Gastroesophageal sphincter (tissue), 4 donors: ENCODE measurements around the gene DAZAP2. TPM values are rescaled to one million over a fixed set of nuclear protein-coding genes. Genes with fewer than 3 reads are reported as not detected.
"Not testable (repeated sequence)": the region's sequence is repeated elsewhere in the genome, so short reads cannot be mapped to it uniquely, and the experiment has no call there.

Experiments used
- ATAC-seq: fragments of 150-250 bp; one replicate; pipeline ENCODE4 v1.9.1; 2016; ENCODE audit warnings: mild to moderate bottlenecking, moderate library complexity
- H3K27ac ChIP-seq, 4 donors: fragments of 200-600 bp; sonication (generic) in 3 of 4; 1 replicate in 3 of 4; 2 replicates in 1 of 4; pipeline ENCODE4 v1.5.1; 2016 to 2019
- H3K27me3 ChIP-seq: fragments of 200-600 bp; sonication (generic); one replicate; pipeline ENCODE4 v1.5.1; 2019
- H3K36me3 ChIP-seq, 2 donors: fragments of 200-600 bp; sonication (generic); one replicate each; pipeline ENCODE4 v1.5.1; 2019; ENCODE audit warnings: control low read depth in 1 of 2
- H3K4me1 ChIP-seq, 3 donors: fragments of 200-600 bp; sonication (generic); 1 replicate in 2 of 3; 2 replicates in 1 of 3; pipeline ENCODE4 v1.5.1; 2016 to 2019; ENCODE audit warnings: control low read depth in 2 of 3
- H3K4me3 ChIP-seq, 2 donors: fragments of 200-600 bp; sonication (generic); one replicate each; pipeline ENCODE4 v1.5.1; 2019; ENCODE audit warnings: mild to moderate bottlenecking in 1 of 2, moderate library complexity in 1 of 2
- H3K9me3 ChIP-seq, 3 donors: fragments of 200-600 bp; sonication (generic); one replicate each; pipeline ENCODE4 v1.5.1; 2017 to 2019; ENCODE audit warnings: control low read depth in 2 of 3
- CTCF ChIP-seq, 4 experiments: fragments of 200-600 bp in 2 of 4; fragments of 450-650 bp in 2 of 4; sonication (generic) in 1 of 4; IDR thresholded peaks; one replicate each; pipeline ENCODE4 v1.5.1; 2017 to 2019; ENCODE audit warnings: antibody characterized with exemption in 4 of 4, mild to moderate bottlenecking in 2 of 4, moderate library complexity in 2 of 4
- EP300 ChIP-seq: sonication (generic); formaldehyde crosslinking; IDR thresholded peaks from one replicate; pipeline ENCODE4 v1.6.1; 2017; ENCODE audit warnings: antibody characterized with exemption, mild to moderate bottlenecking
- POLR2A ChIP-seq, 2 donors: fragments of 450-650 bp; IDR thresholded peaks; one replicate each; pipeline ENCODE4 v1.6.1; 2017; ENCODE audit warnings: antibody characterized with exemption in 2 of 2, mild to moderate bottlenecking in 2 of 2, moderate library complexity in 1 of 2
- POLR2AphosphoS5 ChIP-seq: sonication (generic); formaldehyde crosslinking; IDR thresholded peaks from one replicate; pipeline ENCODE4 v1.6.1; 2017; ENCODE audit warnings: antibody characterized with exemption
- WGBS, 2 donors: methylation state at CpG; one replicate each; pipeline ENCODE4 v1.1.5; 2018; ENCODE audit warnings: low coverage in 1 of 2; 5-methylcytosine and 5-hydroxymethylcytosine counted together
- total RNA-seq, 4 donors: library from RNA; depleted of rRNA; stranded (reverse); fragments of >200 nt; gene quantifications; one replicate each; pipeline ENCODE4 v1.1.0, GENCODE V29; 2016

Gene DAZAP2
- total RNA-seq, 4 donors from 2014 or later = 261 to 337 (median 311) TPM

GRCh38 chr12:51216642-51217041 lies 22.0 kb upstream of the DAZAP2 start:
- WGBS, 2 donors = 12 to 31% methylated on average over 3 to 7 of the region's 7 CpGs
- H3K36me3 ChIP-seq = peaks cover 0 to 18% of the 10 kb centered on the region in 2 donors
- no peaks in the 10 kb centered on the region for H3K27me3 ChIP-seq
- H3K9me3 ChIP-seq = no peaks in the 10 kb centered on the region
- ATAC-seq = no peak
- no peak for TF ChIP-seq POLR2AphosphoS5
- peaks cover 0 to 29% (median 3%) of the 10 kb centered on the region in 3 donors for H3K4me1 ChIP-seq
- peak overlapping the region; percentile 96 to 99 for H3K4me3 ChIP-seq
- H3K27ac ChIP-seq = peak overlapping the region; percentile 94 to 100 (median 98)

- Histone ChIP-seq H3K9me3 (no peaks in the 10 kb centered on the region), H3K27me3 (no peaks in the 10 kb centered on the region), H3K4me3 (peak overlapping the region; percentile 96 to 99), H3K36me3 (peaks cover 0 to 18% of the 10 kb centered on the region in 2 donors), H3K4me1 (peaks cover 0 to 29% (median 3%) of the 10 kb centered on the region in 3 donors), H3K27ac (peak overlapping the region; percentile 94 to 100 (median 98))
- peak; percentile 71 for ATAC-seq
- WGBS, 2 donors = 3% methylated on average over 12 of the region's 81 CpGs; no CpG with 5 or more reads in 1 of the 2 donors
- TF ChIP-seq POLR2A (IDR thresholded peaks at IDR 0.05) (peak; percentile 26 to 34), POLR2AphosphoS5 (no peak), CTCF (IDR thresholded peaks at IDR 0.05) (peak in 3 of 4 experiments; percentile 37 to 52 (median 46))
Measured at GRCh38 chr12:51217133-51217967, 21.3 kb upstream of the DAZAP2 start.

DNA sequence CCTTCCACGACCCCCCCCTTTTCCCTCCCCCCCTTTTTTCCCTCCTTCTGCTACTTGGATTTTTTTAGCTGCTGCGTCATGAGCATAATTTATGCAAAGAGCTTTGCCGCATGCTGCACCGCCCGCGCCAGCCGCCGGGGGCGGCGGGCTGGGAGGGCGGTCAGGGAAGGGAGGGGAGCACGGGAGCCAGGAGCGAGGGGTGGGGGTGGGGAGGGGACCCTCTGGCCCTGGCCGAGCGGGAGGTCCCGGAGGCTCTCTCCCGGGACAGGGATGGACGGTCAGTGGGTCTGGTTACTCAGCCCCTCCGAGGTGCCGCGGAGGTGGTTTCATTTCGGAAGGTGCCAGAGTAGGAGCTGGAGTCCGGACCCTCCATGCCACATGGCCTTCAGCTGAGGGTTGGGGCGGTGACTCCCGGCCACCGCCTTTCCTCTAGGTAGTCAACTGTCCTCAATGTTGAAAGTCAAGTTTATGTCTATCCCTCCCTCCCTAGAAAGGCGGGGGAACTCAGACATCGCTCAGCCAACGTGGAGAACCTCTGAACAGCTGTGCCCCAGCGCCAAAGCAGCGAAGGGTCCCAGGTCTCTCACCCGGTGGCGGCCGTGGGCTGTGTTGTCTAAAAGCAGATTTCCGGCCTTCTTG lies 20.5 kb upstream of the DAZAP2 start, which contains the start of gene POU6F1:
TSS of gene POU6F1 (minus strand) at position 95 of the 639 bp plus-strand sequence. CDS start 11,226 bp downstream, outside the sequence.
- 0% methylated on average over 1 of the region's 35 CpGs for WGBS, 2 donors
- H3K27ac ChIP-seq = peak within 1 kb of the TSS; percentile 94 to 100 (median 98)
- no peaks in the 10 kb centered on the region for H3K9me3 ChIP-seq
- peaks cover 0 to 29% (median 3%) of the 10 kb centered on the region in 3 donors for H3K4me1 ChIP-seq
- peak within 1 kb of the TSS; percentile 96 to 99 for H3K4me3 ChIP-seq
- H3K27me3 ChIP-seq = no peaks in the 10 kb centered on the region
- TF ChIP-seq POLR2AphosphoS5 (peak; percentile 66), CTCF (IDR thresholded peaks at IDR 0.05) (peak; percentile 55 to 69 (median 66)), EP300 (no peak), POLR2A (IDR thresholded peaks at IDR 0.05) (peak in 1 of 2 donors; percentile 40)
- peaks cover 0 to 18% of the 10 kb centered on the region in 2 donors for H3K36me3 ChIP-seq
- peak; percentile 92 for ATAC-seq

- H3K9me3 ChIP-seq = no peaks in the 10 kb centered on the region
- peaks cover 0 to 29% (median 3%) of the 10 kb centered on the region in 3 donors for H3K4me1 ChIP-seq
- H3K27ac ChIP-seq = peak overlapping the region; percentile 94 to 100 (median 98)
- no peaks in the 10 kb centered on the region for H3K27me3 ChIP-seq
- H3K4me3 ChIP-seq = peak overlapping the region; percentile 96 to 99
- no peak for ATAC-seq
- peaks cover 0 to 14% of the 10 kb centered on the region in 2 donors for H3K36me3 ChIP-seq
- WGBS, 2 donors = 47 to 80% methylated on average over 1 to 10 of the region's 10 CpGs
- no peak for TF ChIP-seq CTCF (IDR thresholded peaks at IDR 0.05)
- TF ChIP-seq POLR2AphosphoS5 = no peak
- no peak for TF ChIP-seq POLR2A (IDR thresholded peaks at IDR 0.05)
- no peak for TF ChIP-seq EP300
Measured at GRCh38 chr12:51218607-51219161, 19.9 kb upstream of the DAZAP2 start.

GRCh38 chr12:51219322-51219721 lies 19.3 kb upstream of the DAZAP2 start:
- no peaks in the 10 kb centered on the region for H3K27me3 ChIP-seq
- H3K9me3 ChIP-seq = no peaks in the 10 kb centered on the region
- H3K36me3 ChIP-seq = peaks cover 0 to 11% of the 10 kb centered on the region in 2 donors
- ATAC-seq = no peak
- H3K27ac ChIP-seq = peak overlapping the region in 3 of 4 donors; percentile 94 to 100 (median 99)
- H3K4me1 ChIP-seq = peaks cover 0 to 29% (median 3%) of the 10 kb centered on the region in 3 donors
- no peak for TF ChIP-seq POLR2A (IDR thresholded peaks at IDR 0.05)
- H3K4me3 ChIP-seq = no peak overlapping the region
- WGBS, 2 donors = 70 to 80% methylated on average over 5 of the region's 5 CpGs

DNA sequence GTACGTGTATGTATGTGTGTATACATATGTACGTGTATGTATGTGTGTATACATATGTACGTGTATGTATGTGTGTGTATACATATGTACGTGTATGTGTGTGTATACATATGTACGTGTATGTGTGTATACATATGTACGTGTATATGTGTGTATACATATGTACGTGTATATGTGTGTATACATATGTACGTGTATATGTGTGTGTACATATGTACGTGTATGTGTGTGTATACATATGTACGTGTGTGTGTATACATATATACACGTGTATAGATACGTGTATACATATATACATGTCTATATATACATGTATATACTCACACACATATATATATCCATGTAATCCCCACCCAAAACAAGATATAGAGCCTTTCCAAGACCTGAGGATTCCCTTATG lies 18.8 kb upstream of the DAZAP2 start:
- not testable (repeated sequence) for ATAC-seq, H3K9me3 ChIP-seq, H3K27me3 ChIP-seq, H3K27ac ChIP-seq, H3K4me3 ChIP-seq
- Histone ChIP-seq H3K36me3 (peaks cover 0 to 11% of the 10 kb centered on the region in 2 donors), H3K4me1 (peaks cover 0 to 29% (median 3%) of the 10 kb centered on the region in 3 donors)
- 75 to 78% methylated on average over 12 of the region's 12 CpGs for WGBS, 2 donors
